Endodermal cell (in vitro differentiated cells): ENCODE measurements around the gene GMPPB. TPM values are rescaled to one million over a fixed set of nuclear protein-coding genes. Genes with fewer than 3 reads are reported as not detected.

Experiments
- DNase-seq: peaks from one replicate; pipeline ENCODE4 v3.0.0-alpha.2; 2017
- H3K27ac ChIP-seq: 2 replicates; pipeline ENCODE4 v1.5.1; 2013; ENCODE audit warnings: mild to moderate bottlenecking, low read depth, low read length, moderate library complexity
- H3K27me3 ChIP-seq: 2 replicates; pipeline ENCODE4 v1.6.1; 2013; ENCODE audit warnings: mild to moderate bottlenecking, low read length, moderate library complexity; ENCODE audit not compliant: insufficient read depth, control insufficient read depth, poor library complexity, severe bottlenecking
- H3K36me3 ChIP-seq: 2 replicates; pipeline ENCODE4 v1.7.0; 2013; ENCODE audit warnings: mild to moderate bottlenecking, low read length, moderate library complexity; ENCODE audit not compliant: control insufficient read depth, insufficient read depth
- H3K4me1 ChIP-seq: one replicate; pipeline ENCODE4 v1.7.0; 2013; ENCODE audit warnings: low read length; ENCODE audit not compliant: control insufficient read depth, insufficient read depth
- H3K4me3 ChIP-seq: 2 replicates; pipeline ENCODE4 v1.5.1; 2013; ENCODE audit warnings: mild to moderate bottlenecking, low read length, moderate library complexity
- H3K9ac ChIP-seq: 2 replicates; pipeline ENCODE4 v1.6.1; 2013; ENCODE audit warnings: mild to moderate bottlenecking, low read length, moderate library complexity; ENCODE audit not compliant: poor library complexity, severe bottlenecking; ENCODE audit errors: extremely low read depth
- H3K9me3 ChIP-seq: 2 replicates; pipeline ENCODE4 v1.6.1; 2013; ENCODE audit warnings: mild to moderate bottlenecking, low read length, moderate library complexity; ENCODE audit not compliant: control insufficient read depth
- H3K27ac Mint-ChIP-seq: 2 replicates; pipeline ENCODE4 v1.8.0; 2020; ENCODE audit warnings: mixed read lengths
- H3K27me3 Mint-ChIP-seq: 2 replicates; pipeline ENCODE4 v1.8.0; 2021; ENCODE audit warnings: mild to moderate bottlenecking, mixed read lengths; ENCODE audit not compliant: insufficient read depth
- H3K36me3 Mint-ChIP-seq: 2 replicates; pipeline ENCODE4 v1.8.0; 2020; ENCODE audit warnings: low read depth, mixed read lengths
- H3K4me1 Mint-ChIP-seq: 2 replicates; pipeline ENCODE4 v1.8.0; 2020; ENCODE audit warnings: mixed read lengths
- H3K4me3 Mint-ChIP-seq: 2 replicates; pipeline ENCODE4 v1.8.0; 2020; ENCODE audit warnings: mild to moderate bottlenecking, moderate library complexity, mixed read lengths
- H3K9me3 Mint-ChIP-seq: 2 replicates; pipeline ENCODE4 v1.8.0; 2020; ENCODE audit warnings: mild to moderate bottlenecking, mixed read lengths
- CTCF ChIP-seq: fragments of 200-600 bp; sonication (generic); conservative IDR thresholded peaks from 2 replicates; pipeline ENCODE4 v1.5.0; 2021; ENCODE audit warnings: antibody characterized with exemption, mild to moderate bottlenecking
- WGBS, 2 experiments: methylation state at CpG; one replicate each; pipeline versions ENCODE4 v1.1.5 to v1.1.7; 2013; ENCODE audit warnings: missing lambda C conversion rate in 2 of 2, mixed read lengths in 1 of 2; ENCODE audit not compliant: insufficient coverage in 1 of 2, insufficient read length in 1 of 2; 5-methylcytosine and 5-hydroxymethylcytosine counted together
- total RNA-seq, 2 donors: library from RNA; stranded (reverse); fragmentation: NEBNext Ultra II Directional in 1 of 2; extraction: Animal tissue kit (Norgen Biotek cat#: 25700) in 1 of 2; gene quantifications; 2 replicates in 1 of 2; 3 replicates in 1 of 2; pipeline ENCODE4 v1.2.1, GENCODE V29; 2021

Gene GMPPB
- total RNA-seq, 2 donors from 2014 or later = 35.5 to 38.2 TPM

GRCh38 chr3:49722896-49723295, 855 bp downstream of the GMPPB start:
- Mint-ChIP-seq H3K27me3 (peaks cover 1% of the 10 kb centered on the region), H3K4me1 (peaks cover 13% of the 10 kb centered on the region), H3K4me3 (peak overlapping the region; percentile 87), H3K36me3 (peaks cover 31% of the 10 kb centered on the region), H3K9me3 (no peaks in the 10 kb centered on the region), H3K27ac (peak overlapping the region; percentile 97)
- WGBS, 2 experiments = 84 to 97% methylated on average over 7 to 8 of the region's 8 CpGs
- no peak for DNase-seq
- H3K27ac ChIP-seq = peak overlapping the region; percentile 92
- no peaks in the 10 kb centered on the region for H3K27me3 ChIP-seq
- TF ChIP-seq CTCF = no peak
- H3K4me1 ChIP-seq = peaks cover 7% of the 10 kb centered on the region
- peak overlapping the region; percentile 97 for H3K4me3 ChIP-seq
- peaks cover 51% of the 10 kb centered on the region for H3K36me3 ChIP-seq
- H3K9ac ChIP-seq = peak overlapping the region; percentile 98
- no peaks in the 10 kb centered on the region for H3K9me3 ChIP-seq

- Mint-ChIP-seq H3K4me3 (peak overlapping the region; percentile 87), H3K36me3 (peaks cover 23% of the 10 kb centered on the region), H3K9me3 (no peaks in the 10 kb centered on the region), H3K27ac (peak overlapping the region; percentile 72), H3K27me3 (peaks cover 4% of the 10 kb centered on the region), H3K4me1 (peaks cover 13% of the 10 kb centered on the region)
- 95 to 97% methylated on average over 18 to 26 of the region's 26 CpGs for WGBS, 2 experiments
- Histone ChIP-seq H3K9me3 (no peaks in the 10 kb centered on the region), H3K4me1 (peaks cover 7% of the 10 kb centered on the region), H3K36me3 (peaks cover 43% of the 10 kb centered on the region), H3K27me3 (no peaks in the 10 kb centered on the region), H3K27ac (no peak overlapping the region), H3K9ac (peak overlapping the region; percentile 98), H3K4me3 (peak overlapping the region; percentile 97)
- no peak for TF ChIP-seq CTCF
- no peak for DNase-seq
Measured at GRCh38 chr3:49721896-49722781, 1.6 kb downstream of the GMPPB start.

GRCh38 chr3:49721596-49721895, 2.2 kb downstream of the GMPPB start:
- peaks cover 7% of the 10 kb centered on the region for H3K4me1 ChIP-seq
- no peak overlapping the region for H3K27ac ChIP-seq
- H3K9ac ChIP-seq = no peak overlapping the region
- Mint-ChIP-seq H3K36me3 (peaks cover 23% of the 10 kb centered on the region), H3K4me1 (peaks cover 13% of the 10 kb centered on the region), H3K27me3 (peaks cover 4% of the 10 kb centered on the region), H3K9me3 (no peaks in the 10 kb centered on the region), H3K27ac (no peak overlapping the region), H3K4me3 (no peak overlapping the region)
- H3K4me3 ChIP-seq = no peak overlapping the region
- TF ChIP-seq CTCF = no peak
- H3K27me3 ChIP-seq = no peaks in the 10 kb centered on the region
- 92 to 93% methylated on average over 9 of the region's 9 CpGs for WGBS, 2 experiments
- H3K9me3 ChIP-seq = no peaks in the 10 kb centered on the region
- DNase-seq = no peak
- H3K36me3 ChIP-seq = peaks cover 37% of the 10 kb centered on the region
